ENCODE measurements around the gene SPP1.
"Not testable (repeated sequence)": the region's sequence is repeated elsewhere in the genome, so short reads cannot be mapped to it uniquely, and the experiment has no call there.

SPP1 gene

DNA sequence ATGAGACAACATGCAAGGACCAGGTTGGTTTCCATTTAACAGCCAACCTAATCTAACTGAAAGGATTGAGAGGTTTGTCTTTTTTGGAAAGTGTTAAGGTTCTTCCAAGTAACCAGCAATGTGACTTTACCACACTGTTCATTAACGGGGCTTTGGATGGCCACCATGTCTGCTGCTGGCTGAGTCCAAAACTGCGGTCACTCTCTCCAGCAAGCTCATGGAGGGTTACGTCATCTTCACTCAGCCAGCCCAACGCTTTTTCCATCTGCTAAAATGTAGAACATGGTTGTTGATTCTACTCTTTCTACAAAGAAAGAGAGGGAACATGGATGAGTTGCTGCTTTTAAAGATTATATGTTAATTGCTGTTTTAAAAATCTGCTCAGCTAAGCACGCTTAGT lies 43.0 kb downstream of the SPP1 start:
- Mint-ChIP-seq H3K4me1 (peaks cover 6% of the 10 kb centered on the region), H3K9me3 (no peaks in the 10 kb centered on the region), H3K36me3 (peaks cover 7% of the 10 kb centered on the region), H3K4me3 (no peak overlapping the region), H3K27me3 (no peaks in the 10 kb centered on the region), H3K27ac (no peak overlapping the region)
- ATAC-seq = no peak

GRCh38 chr4:88021824-88022223 lies 46.3 kb downstream of the SPP1 start:
- peaks cover 9% of the 10 kb centered on the region for H3K9me3 Mint-ChIP-seq
- no peak overlapping the region for H3K27ac Mint-ChIP-seq
- H3K27me3 Mint-ChIP-seq = no peaks in the 10 kb centered on the region
- peaks cover 18% of the 10 kb centered on the region for H3K36me3 Mint-ChIP-seq
- no peak overlapping the region for H3K4me3 Mint-ChIP-seq
- ATAC-seq = no peak
- H3K4me1 Mint-ChIP-seq = no peaks in the 10 kb centered on the region

- H3K36me3 Mint-ChIP-seq = peaks cover 21% of the 10 kb centered on the region
- H3K27ac Mint-ChIP-seq = no peak overlapping the region
- ATAC-seq = no peak
- no peaks in the 10 kb centered on the region for H3K27me3 Mint-ChIP-seq
- H3K9me3 Mint-ChIP-seq = peaks cover 12% of the 10 kb centered on the region
- H3K4me1 Mint-ChIP-seq = no peaks in the 10 kb centered on the region
- H3K4me3 Mint-ChIP-seq = no peak overlapping the region
Measured at GRCh38 chr4:88022289-88022688, 46.8 kb downstream of the SPP1 start.

DNA sequence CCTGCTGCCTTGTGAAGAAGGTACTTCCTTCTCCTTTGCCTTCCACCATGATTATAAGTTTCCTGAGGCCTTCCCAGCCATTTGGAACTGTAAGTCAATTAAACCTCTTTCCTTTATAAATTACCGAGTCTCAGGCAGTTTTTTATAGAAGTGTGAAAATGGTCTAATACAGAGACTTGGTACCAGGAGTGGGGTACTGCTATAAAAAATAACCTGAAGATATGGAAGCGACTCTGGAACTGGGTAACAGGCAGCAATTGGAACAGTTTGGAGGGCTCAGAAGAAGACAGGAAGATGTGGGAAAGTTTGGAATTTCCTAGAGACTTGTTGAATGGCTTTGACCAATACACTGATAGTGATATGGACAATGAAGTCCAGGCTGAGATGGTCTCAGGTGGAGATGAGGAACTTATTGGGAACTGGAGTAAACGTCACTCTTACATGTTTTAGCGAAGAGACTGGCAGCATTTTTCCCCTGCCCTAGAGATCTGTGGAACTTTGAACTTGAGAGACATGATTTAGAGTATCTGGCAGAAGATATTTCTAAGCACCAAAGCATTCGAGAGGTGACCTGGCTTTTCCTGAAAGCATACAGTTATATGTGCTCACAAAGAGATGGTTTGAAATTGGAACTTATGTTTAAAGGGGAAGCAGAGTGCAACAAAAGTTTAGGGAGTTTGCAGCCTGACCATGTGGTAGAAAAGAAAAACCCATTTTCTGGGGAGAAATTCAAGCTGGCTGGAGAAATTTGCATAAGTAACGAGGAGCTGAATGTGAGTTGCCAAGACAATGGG lies 50.6 kb downstream of the SPP1 start:
- not testable (repeated sequence) for H3K4me1 Mint-ChIP-seq, H3K4me3 Mint-ChIP-seq
- H3K36me3 Mint-ChIP-seq = peaks cover 33% of the 10 kb centered on the region

DNA sequence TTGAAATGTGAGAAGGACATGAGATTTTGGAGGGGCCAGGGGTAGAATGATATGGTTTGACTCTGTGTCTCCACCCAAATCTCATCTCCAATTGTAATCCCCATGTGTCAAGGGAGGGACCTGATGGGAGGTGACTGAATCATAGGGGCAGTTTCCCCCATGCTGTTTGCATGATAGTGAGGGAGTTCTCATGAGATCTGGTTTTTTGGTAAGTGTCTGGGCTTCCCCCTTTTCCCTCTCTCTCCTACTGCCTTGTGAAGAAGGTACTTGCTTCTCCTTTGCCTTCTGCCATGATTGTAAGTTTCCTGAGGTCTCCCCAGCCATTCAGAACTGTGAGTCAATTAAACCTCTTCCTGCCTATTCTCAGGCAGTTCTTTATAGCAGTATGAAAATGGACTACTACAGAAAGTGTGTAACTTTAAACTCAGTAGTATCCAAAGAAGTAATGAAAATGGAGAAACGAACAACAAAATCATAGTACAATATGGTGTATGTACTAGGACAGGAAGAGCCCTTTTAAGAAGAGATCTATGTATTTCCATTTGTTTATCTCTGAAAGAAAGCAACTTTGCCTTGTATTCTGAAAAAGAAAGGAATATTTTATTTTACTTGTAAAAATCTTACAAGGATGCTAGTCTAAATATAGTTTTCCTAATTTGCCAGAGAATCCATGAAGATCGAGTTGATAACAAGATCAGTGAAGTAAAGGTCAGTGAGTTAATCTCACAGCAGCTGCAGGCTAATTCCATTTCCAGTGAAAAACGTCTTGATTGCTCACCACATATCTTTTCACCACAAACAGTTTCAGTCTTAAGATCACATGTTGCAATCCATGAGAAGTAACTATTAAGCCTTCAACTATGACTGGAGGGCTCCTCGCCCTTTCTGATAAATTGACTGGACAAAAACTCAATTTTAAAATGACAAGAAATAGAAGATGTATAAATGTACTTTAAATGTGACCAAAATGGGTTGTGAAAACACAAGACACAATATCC lies 52.4 kb downstream of the SPP1 start:
- Mint-ChIP-seq H3K27ac (no peak overlapping the region), H3K4me1 (no peaks in the 10 kb centered on the region), H3K4me3 (no peak overlapping the region), H3K36me3 (peaks cover 26% of the 10 kb centered on the region), H3K9me3 (peaks cover 14% of the 10 kb centered on the region), H3K27me3 (no peaks in the 10 kb centered on the region)
- peak; percentile 45 for ATAC-seq

More for the DNA sequence above, 50.6 kb downstream of the SPP1 start:
- not testable (repeated sequence) for H3K27me3 Mint-ChIP-seq, ATAC-seq, H3K27ac Mint-ChIP-seq
- peaks cover 14% of the 10 kb centered on the region for H3K9me3 Mint-ChIP-seq

GRCh38 chr4:88028946-88029345 lies 53.4 kb downstream of the SPP1 start:
- Mint-ChIP-seq H3K36me3 (peaks cover 26% of the 10 kb centered on the region), H3K9me3 (peaks cover 14% of the 10 kb centered on the region), H3K4me3 (no peak overlapping the region), H3K4me1 (no peaks in the 10 kb centered on the region), H3K27ac (no peak overlapping the region), H3K27me3 (no peaks in the 10 kb centered on the region)
- ATAC-seq = no peak

DNA sequence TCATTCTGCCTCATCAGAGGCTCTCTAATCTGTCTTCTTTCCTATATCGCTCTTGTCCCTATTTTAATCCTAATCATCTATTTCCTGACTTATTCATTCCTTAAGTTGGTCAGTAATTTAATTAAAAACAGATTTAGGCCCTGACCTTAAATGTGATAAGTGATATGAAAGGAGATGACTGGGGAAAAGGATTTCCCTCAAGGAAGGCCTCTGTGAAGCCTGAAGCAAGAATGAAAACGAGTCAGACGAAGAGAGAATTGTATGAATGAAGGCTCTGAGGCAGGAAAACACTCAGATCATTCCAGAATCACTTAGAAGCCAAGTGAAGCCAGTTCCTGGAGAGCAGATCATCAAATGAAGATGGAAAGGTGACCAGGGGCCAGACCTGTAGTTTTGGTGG lies 54.0 kb downstream of the SPP1 start:
- no peak overlapping the region for H3K4me3 Mint-ChIP-seq
- ATAC-seq = no peak
- H3K27ac Mint-ChIP-seq = no peak overlapping the region
- peaks cover 26% of the 10 kb centered on the region for H3K36me3 Mint-ChIP-seq
- peaks cover 14% of the 10 kb centered on the region for H3K9me3 Mint-ChIP-seq
- H3K27me3 Mint-ChIP-seq = no peaks in the 10 kb centered on the region
- no peaks in the 10 kb centered on the region for H3K4me1 Mint-ChIP-seq

DNA sequence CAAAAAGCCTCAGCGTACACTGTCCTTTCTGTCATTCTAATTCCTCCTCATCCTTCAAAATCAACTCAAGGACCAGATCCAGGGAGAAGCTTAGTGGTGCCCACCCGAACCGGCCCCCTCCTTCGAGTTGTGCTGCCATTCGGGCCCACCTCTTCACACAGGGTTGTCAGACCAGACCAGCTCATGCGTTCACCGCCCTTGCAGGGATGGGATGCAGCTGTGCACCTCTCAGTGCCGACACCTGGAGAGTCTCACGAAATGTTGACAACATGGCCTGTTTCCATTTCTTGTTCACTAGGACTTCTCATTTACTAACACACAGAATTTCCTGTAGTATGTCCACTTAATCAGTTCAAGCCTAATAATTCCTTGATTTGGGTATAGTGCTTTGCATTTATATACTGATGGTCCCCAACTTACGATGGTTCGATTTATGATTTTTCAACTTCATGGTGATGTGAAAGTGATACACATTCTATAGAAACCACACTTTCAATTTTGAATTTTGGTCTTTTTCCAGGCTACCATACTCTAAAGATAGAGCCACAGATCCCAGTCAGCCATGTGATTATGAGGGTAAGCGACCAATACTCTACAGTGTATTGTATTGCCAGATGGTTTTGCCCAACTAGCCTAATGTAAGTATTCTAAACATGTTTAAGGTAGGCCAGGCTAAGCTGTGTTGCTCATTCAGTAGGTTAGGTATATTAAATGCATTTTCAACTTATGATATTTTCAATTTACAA lies 55.2 kb downstream of the SPP1 start:
- Mint-ChIP-seq H3K36me3 (peaks cover 32% of the 10 kb centered on the region), H3K9me3 (peaks cover 13% of the 10 kb centered on the region), H3K27me3 (no peaks in the 10 kb centered on the region), H3K4me3 (no peak overlapping the region), H3K4me1 (no peaks in the 10 kb centered on the region), H3K27ac (no peak overlapping the region)
- no peak for ATAC-seq

All from stimulated activated memory B cell treated with anti-CD40 and anti-IgM and Interleukin-4, amounts not matched to agents 10 μg/mL and 1 μg/mL and 100 μg/mL, for 72 hours (primary cell).